HG03139 (cell line): ENCODE data around the gene ANTXRL.
"Not testable (repeated sequence)": the region's sequence is repeated elsewhere in the genome, so short reads cannot be mapped to it uniquely, and the experiment has no call there.

Experiments used
- ATAC-seq: cut with Tn5 transposase; IDR thresholded peaks from one replicate; pipeline ENCODE4 v1.9.1; 2021; ENCODE audit not compliant: unreplicated experiment

The ANTXRL gene

DNA sequence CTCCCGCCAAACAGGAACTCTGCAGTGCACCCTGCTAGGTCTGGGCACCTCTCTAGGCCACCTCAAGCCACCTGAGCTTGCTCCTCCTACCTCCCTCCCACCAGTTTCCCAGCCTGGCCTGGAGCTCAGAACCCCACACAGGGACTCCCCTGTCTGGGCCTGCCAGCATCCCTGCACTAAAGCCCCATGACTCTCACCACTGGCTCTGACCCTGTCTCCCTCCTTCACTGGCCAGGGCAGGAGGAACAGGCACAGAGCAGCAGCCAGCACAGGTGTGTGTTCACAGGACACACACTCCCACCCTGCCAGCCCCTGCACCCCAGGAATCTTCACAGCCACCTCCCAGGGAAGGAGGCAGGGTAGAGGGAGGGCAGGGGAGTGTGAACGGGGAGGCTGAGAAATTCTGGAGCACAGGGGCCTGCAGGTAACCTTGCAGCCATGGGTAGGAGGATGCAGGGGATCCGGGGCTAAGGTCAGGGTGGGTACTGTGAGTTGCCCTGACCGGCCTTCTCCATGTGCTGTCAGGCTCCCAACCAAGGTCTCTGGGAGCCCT is 13.9 kb upstream of the ANTXRL start:
- no peak for ATAC-seq

DNA sequence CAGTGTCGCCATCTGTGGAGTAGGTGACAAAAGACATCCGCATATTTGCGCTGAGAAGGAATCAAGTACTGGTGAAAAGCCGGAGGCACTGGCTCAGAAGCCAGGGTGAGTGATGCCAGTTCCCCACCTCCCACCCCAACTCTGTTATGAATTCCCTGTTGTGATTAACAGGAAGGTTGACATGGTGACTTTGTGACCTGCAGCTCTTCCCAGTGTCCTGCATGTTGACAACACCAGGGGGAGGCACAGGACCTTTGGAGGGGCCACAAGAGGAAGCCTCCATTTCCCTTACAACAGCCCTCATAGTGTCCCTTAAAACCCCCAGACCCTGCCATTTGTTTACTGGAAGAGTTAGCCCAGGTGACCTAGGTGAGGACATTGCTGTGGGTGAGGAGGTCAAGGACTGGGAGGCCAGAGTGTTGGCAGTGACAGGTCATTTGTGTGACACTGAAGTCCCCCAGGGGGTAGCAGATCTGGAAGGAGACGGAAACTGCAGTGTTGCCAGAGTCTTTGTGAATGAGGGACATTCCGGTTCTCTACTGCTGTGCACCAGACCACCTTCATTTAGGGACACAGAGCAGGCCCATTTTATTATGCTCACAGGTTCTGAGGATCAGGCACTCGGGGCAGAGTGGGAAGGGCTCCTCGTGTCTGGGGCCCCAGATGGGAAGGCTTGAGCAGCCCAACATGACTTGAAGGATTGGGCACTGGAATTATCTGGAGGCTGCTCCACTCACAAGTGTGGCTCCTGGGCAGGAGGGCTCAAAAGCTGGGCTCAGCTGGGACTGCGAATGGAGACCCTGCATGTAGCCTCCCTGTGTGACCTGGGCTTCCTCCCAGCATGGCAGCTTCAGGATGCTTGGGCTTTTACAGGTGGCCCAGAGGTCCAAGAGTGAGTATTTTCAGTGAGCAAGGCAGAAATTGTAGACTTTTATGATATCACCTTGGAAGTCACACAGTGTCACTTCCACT is 13.0 kb upstream of the ANTXRL start:
- ATAC-seq: no peak

DNA sequence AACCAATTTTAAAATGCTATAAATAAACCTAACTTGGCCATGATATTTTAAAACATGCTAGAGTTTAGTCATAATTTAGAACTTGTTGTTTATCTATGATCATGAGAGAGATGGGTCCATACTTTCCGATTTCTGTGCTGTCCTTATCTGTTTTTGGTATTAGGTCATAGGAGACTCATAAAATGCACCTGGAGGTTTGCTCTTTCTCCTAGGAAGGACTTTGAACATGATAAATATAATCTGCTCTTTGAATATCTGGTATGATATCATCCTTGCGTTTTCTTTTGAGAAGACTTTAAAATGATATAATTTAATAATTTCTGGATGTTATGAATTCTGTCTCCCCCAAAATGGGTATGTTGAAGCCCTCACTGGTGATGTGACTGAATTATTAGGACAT is 9.0 kb upstream of the ANTXRL start:
- ATAC-seq: no peak

DNA sequence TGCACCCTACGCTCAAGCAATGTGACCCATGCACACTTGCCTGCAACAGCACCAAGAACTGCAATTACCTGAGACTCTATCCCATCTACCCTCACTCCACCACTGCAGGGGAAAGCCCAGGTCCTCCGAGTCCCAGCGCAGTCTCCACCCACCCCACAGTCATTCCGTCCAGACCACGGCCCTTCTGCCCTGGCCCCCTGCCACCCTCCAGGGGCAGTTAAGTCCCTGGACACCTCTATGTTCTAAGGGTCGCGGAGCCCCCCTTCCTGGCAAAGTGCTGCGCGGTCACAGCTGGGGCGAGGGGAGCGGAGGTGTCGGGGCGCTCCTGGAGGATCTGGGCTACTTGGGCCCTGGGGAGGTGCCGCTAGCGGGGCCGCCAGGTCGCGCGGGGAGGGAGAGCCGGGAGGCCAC is 4.4 kb upstream of the ANTXRL start:
- not testable (repeated sequence) for ATAC-seq

DNA sequence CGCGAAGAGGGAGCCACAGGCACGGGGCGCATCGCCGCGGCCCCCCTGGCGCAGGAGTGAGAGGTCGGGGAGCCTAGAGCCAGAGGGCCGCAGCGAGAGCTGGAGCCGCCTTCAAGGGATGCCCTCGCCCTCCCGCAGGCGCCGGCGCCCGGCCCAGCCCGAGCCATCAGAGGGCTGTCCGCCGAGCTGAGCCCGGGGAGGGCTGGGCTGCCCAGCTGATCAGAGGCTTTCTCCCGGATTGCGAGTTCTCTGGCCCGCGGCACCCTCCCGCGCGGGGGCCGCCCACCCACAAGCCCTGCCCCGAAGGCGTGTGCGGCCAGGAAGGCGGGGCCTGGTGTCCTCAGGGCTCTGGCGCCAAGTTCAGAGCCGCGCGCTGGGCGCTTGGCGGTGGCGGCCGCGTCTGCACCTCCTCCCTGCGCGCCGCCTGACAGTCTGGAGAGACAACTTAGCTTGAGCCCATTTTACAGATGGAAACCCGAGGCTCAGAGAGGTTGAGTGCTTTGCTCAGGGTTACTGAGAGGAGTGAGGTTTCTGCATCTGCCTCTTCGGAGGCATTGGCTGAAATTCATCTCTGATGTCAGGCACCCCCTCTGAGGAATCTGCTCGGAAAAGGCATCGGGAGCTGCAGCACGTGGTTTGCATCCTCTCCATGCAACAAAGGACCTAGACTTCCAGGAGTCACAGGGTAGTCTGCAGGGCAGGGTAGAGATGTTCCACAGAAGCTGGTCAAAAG is 3.8 kb upstream of the ANTXRL start:
- ATAC-seq: no peak

DNA sequence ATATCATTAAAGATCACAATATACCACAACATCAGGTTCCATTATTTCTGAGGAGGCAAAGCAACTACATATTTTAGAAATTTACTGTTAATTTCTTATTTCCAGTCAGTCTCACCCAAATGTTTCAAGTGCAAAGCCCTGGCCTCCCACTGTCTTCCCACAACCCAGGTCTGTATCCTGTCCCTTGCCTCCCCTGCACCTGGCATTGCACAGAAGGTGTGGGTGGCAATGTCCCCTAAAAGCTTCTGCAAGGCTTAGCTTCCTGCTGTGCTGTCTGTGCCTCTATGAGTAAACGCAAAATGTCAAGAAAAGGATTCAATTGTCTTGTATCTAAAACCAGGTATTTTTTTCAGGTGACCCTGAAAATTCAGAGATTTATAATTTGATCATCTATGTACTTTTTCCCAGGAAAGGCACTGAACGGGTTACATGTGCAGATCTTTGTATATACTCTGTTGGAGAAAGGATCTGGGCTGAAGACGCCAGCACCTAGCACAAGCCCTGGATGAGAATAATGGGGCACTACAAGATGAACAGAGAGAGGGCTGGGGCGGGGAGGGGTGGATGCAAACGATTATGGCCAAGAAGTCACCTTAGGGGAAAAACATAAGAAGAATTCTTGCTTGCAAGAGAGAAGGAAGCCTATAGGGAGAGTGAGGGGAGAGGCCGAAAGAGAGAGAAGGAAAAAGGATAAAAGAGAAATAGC is 3.1 kb upstream of the ANTXRL start:
- ATAC-seq: no peak

DNA sequence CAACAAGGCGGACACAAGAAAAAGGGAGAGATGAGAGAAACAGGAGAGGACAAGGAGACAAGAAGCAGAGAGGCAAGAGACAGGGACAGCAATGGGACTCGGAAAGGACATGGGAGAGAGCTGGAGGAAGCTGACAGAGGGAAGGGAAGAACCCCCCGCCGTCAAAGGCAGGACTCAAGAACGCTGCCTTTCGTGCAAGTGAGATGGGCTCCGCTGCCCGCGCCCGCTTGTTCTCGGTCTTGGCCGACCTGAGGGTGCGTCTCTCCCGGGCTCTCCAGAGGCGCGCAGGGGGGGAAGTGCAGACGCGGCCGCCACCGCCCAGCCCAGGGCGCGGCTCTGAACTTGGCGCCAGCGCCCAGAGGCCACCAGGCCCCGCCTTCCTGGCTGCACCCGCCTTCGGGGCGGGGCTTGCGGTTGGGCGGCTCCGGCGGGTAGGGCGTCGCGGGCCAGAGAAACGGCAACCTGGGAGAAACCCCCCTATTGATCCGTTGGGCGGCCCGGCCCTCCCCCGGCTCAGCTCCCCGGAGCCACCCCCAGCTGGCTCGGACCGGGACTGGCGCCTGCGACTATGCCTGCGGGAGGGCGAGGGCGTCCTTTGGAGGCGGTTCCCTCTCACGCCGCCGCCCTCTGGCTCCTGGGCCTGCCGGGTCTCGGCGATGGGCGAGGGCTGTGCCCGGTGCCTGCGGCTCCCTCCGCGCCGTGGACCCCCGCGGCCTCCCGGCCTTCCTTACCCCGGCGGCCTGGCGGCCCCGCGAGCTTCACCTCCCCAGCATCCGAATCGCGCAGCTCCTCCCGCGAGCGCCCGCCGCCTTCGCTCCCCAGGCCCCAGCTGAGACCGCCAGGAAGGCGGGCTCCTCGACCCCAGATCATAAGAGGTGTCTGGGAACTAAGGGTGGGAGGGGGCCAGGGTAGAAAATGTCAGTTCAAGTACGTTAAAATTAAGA is 2.2 kb upstream of the ANTXRL start:
- ATAC-seq: peak; percentile 87

DNA sequence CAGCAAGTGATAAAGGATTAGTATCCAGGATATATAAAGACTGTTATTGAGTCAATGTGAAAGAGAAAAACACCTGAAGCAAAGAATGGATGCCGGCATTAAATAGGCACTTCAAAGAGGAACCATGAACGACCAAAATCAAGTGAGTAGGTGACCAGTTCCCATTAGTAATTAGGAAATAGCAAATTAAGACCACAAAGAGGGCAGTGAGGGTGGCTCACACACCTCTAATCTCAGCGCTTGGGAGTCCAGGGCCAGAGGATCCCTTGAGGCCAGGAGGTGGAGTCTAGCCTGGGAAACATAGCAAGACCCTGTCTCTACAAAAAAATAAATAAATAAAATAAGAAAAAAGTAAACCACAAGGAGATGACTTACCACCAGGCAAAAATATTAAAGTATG is 1.5 kb upstream of the ANTXRL start:
- no peak for ATAC-seq

DNA sequence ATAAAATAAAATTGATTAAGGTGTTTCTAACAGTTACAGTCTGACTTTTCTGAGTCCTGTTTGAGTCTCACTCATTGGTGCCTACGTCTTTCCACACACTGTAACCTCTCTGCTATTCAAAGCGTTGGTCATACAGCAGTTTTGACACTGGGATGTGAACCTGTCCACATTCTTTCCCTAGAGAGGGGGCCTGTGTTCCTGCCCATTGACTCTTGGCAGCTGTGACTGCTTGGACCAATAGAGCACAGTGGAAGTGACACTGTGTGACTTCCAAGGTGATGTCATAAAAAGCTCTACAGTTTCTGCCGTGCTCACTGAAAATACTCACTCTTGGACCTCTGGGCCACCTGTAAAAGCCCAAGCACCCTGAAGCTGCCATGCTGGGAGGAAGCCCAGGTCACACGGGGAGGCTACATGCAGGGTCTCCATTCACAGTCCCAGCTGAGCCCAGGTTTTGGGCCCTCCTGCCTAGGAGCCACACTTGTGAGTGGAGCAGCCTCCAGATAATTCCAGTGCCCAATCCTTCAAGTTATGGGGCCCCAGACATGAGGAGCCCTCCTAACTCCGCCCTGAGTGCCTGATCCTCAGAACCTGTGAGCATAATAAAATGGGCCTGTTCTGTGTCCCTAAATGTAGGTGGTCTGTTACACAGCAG is 704 bp upstream of the ANTXRL start:
- ATAC-seq: no peak

DNA sequence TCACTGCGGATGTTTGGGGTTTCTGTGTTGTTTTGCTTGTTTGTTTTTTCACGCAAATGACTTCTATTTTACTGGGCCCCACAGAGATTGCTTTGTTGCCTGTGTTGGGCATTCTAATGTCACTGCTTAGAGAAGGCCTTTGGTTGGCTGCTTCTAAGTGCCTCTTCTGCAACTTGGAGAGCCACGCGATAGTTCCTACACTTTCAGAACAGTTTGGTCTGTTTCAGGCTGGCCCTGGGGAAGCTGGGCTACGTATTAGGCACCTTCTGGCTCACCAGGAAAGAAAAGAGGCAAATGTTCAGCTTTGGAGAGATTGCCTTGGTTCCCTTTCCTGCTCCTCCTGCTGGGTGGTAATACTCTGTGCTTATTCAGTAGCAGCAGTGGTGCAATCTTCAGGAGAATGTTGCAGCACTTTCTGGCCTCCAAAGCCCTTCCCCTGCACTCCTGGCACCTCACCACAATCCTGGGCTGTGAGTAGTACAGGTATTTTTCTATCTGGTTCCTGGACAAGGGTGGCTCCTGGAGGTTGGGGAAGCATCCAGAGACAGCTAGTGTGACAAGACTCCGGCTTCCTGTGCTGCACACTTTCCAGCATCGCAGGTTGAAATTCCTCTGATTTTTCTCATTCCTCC is 1.2 kb downstream of the ANTXRL start:
- no peak for ATAC-seq

DNA sequence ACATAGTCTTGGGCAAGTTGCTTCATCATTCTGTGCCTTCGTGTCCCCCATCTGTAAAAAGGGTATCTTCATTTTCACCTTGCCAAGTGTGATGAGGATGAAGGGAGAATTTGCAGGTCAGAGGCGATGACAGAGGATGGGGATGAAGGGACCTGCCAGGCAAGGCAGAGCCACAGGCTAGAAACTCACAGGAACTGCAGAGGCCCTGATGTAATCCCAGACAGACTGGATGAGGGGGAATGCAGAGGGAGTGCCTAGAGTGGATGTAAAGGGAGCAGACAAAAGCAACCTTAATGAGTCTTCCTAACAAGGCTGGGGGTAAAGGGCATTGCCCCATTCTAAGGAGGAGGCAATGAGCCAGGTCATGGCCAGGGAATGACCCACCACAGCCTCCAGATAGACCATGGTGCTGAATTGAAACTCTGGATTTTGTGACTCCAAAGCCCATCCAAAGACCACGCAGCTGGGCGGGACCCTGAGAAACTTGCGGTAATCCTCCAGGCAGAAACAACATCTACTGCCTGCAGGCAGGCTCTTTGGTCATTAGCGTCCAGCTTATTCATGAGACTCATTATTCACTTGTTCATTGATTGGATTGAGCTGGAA is 1.9 kb downstream of the ANTXRL start:
- ATAC-seq: no peak

DNA sequence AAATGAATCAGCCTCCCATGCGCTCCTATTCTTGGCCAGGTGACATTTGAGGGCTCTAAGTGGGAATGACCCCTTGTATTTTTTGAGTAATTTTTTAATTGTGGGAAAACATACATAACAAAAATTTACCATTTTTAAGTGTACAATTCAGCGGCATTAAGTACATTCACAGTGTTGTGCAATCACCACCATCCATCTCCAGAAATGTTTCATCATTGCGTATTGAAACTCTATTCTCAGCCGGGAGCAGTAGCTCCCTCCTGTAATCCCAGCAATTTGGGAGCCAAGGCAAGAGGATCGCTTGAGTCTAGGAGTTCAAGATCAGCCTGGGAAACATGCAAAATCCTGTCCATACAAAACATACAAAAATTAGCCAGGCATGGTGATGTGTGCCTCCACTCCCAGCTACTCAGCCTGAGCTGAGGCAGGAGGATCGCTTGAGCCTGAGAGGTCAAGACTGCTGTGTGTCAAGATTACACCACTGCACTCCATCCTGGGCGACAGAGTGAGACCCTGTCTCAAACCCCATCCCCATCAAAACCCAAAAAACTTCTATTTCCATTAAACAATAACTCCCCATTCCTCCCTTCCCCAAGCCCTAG is 2.5 kb downstream of the ANTXRL start:
- ATAC-seq: no peak

DNA sequence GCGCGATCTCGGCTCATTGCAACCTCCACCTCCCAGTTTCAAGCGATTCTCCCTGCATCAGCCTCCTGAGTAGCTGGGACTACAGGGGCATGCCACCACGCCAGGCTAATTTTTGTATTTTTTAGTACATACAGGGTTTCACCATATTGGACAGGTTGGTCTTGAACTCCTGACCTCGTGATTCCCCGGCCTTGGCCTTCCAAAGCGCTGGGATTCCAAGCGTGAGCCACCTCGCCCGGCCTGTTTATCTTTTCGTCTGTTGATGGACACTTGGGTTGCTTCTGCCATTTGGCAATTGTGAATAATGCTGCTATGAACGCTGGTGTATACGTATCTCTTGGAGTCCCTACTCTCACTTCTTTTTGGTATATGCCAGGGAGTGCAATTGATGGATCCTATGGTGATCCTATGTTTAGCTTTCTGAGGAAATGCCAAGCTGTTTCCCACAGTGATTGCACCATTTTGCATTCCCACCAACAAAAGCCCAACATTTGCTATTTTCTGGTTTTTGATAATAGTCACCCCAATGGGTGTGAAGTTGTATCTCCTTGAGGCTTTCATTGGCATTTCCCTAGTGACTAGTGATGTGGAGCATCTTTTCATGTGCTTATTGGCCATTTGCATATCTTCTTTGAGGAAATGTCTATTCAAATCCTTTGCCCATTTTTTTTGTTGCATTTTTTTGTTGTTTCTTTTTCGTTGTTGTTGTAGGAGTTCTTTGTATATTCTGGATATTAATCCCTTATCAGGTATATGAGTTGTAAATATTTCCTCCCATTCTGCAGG is 3.5 kb downstream of the ANTXRL start:
- no peak for ATAC-seq

DNA sequence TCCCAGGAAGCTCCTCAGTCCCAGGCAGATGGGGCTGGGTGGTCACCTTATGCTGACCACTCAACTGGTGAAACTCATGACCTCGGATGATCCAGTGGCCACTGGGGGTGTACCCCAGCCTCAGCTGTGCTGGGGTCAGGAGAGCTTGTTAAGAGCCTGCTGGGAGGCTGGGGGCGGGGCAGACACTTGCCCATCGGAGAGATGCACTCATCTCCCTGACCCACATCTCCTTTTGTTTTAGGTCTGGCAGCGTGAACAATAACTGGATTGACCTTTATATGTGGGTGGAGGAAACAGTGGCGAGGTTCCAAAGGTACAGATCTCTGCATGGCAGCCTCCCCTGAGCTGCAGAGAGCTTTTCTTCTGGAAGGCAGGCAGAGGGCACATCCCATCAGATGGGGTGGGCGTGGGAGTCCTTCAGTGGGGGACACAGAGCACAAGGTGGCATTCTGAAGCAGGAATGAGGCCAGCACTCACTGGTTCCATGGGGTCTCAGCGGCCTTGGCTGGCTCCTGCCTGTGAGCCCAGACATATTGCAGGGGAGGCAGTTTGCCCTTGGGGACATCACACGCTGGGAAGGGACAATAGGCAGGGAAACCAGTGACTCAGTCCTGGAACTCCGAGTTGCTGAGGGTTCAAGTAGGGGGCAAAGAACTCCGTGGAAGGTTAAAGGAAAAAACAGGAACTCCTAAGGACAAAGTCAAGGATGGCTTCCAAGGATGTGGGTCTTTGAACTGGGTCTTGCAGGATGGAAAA is 5.2 kb downstream of the ANTXRL start:
- ATAC-seq: no peak

DNA sequence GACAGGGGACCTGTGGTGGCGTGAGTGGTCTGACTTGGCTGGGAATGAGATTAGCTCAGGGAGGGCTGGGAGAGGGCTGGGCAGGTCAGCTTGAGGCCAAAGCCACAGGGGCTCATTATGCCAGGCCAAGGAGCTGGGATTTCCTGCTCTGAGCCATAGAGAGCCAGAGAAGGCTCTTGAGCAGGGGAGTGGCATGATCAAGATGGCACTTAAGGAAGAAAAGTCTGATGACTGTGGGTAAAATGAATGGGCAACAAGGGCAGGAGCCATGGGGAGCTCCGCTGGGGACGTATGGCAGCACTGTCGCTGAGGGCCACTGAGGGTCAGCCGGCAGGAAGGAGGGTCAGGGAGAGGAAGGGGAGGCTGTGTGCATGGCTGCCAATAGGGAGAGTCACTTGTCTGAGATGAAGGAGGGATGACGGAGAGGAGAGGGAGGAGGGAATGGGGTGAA is 5.8 kb downstream of the ANTXRL start:
- no peak for ATAC-seq

DNA sequence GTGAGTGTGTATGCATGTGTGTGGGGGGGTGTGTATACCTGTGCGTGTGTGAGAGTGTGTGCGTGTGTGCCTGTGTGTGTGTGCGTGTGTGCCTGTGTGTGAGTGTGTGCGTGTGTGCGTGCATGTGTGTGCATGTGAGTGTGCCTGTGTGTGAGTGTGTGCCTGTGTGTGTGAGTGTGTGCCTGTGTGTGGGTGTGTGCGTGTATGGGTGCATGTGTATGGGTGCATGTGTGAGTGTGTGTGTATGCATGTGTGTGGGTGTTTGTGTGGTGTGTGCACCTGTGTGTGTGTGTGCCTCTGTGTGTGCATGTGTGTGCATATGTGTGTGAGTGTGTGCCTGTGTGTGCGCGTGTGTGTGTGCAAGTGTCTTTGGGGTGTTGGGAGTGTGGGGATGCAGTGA is 6.4 kb downstream of the ANTXRL start:
- ATAC-seq: no peak
